Right lobe of liver (tissue), 4 donors: ENCODE results near the gene TIMP2.

Experiments used
- POLR2A ChIP-seq: fragments of 450-650 bp; IDR thresholded peaks from one replicate; pipeline ENCODE4 v1.6.1; 2017; ENCODE audit warnings: antibody characterized with exemption, mild to moderate bottlenecking
- TF ChIP-seq, protein P1 (sequence below), 4 donors: fragments of 200-600 bp in 3 of 4; fragments of 450-650 bp in 1 of 4; IDR thresholded peaks; one replicate each; pipeline versions ENCODE4 v1.5.1 to v1.8.0; 2016 to 2022; ENCODE audit warnings: antibody characterized with exemption in 4 of 4, mild to moderate bottlenecking in 2 of 4
- donor health status: DM: no; HTN: no; CAD: no.
- donor health status: DM: no; HTN: no; CAD: no.
- donor health status: DM: no; HTN: yes; CAD: no.

DNA sequence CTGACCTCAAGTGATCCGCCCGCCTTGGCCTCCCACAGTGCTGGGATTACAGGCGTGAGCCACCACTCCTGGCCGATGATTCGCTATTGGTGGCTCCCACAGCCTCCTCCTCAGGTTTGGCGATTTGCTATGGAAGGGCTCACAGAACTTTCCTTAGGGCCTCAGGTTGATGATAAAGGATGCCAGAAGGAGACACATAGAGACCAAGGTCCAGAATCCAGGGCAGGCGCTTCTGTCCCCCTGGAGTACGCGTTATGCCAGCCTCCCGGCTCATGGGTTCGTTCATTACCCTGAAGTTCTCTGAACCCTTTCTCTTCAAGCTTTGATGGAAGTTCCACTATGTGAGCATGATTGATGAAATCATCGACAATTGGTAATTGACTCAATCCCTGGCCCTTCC is 34.6 kb upstream of the TIMP2 start:
- TF ChIP-seq, protein P1, sequence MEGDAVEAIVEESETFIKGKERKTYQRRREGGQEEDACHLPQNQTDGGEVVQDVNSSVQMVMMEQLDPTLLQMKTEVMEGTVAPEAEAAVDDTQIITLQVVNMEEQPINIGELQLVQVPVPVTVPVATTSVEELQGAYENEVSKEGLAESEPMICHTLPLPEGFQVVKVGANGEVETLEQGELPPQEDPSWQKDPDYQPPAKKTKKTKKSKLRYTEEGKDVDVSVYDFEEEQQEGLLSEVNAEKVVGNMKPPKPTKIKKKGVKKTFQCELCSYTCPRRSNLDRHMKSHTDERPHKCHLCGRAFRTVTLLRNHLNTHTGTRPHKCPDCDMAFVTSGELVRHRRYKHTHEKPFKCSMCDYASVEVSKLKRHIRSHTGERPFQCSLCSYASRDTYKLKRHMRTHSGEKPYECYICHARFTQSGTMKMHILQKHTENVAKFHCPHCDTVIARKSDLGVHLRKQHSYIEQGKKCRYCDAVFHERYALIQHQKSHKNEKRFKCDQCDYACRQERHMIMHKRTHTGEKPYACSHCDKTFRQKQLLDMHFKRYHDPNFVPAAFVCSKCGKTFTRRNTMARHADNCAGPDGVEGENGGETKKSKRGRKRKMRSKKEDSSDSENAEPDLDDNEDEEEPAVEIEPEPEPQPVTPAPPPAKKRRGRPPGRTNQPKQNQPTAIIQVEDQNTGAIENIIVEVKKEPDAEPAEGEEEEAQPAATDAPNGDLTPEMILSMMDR (IDR thresholded peaks at IDR 0.05) = no peak
- TF ChIP-seq POLR2A = no peak
